ENCODE data around the gene CLEC12A.

DNA sequence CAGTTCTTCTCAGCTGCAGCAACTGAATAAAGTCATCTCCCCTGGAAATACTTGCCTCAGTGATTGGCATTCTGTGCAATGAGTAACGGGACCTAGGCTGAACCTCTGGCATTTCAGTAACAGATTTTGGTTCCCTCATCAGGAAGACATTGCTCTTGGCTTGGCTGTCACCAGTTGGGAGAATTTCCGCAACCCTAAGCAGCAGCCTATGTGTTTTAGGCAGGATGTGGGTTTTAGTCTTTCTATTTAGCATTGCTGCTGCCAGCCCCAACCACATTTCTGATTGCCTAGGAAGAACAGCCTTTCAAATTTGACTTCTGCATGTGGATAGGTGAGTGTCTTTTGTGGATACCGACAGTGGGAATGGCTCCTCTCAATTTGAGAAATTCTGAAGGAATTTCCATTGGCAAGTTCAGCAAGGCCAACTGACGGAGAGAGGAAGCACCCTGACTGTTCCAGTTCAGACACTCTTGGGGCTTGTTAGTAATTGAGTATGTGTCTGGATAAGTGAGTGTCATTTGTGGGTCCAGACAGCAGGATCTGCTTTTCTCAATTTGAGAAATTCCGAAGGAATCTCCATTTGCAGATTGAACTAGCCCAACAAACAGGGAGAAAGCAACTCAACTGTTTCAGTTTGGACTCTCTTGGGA, 20.1 kb upstream of the CLEC12A start:
- TF ChIP-seq POLR2A (IDR thresholded peaks at IDR 0.05), result no peak
- TF ChIP-seq, protein P1, sequence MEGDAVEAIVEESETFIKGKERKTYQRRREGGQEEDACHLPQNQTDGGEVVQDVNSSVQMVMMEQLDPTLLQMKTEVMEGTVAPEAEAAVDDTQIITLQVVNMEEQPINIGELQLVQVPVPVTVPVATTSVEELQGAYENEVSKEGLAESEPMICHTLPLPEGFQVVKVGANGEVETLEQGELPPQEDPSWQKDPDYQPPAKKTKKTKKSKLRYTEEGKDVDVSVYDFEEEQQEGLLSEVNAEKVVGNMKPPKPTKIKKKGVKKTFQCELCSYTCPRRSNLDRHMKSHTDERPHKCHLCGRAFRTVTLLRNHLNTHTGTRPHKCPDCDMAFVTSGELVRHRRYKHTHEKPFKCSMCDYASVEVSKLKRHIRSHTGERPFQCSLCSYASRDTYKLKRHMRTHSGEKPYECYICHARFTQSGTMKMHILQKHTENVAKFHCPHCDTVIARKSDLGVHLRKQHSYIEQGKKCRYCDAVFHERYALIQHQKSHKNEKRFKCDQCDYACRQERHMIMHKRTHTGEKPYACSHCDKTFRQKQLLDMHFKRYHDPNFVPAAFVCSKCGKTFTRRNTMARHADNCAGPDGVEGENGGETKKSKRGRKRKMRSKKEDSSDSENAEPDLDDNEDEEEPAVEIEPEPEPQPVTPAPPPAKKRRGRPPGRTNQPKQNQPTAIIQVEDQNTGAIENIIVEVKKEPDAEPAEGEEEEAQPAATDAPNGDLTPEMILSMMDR (IDR thresholded peaks at IDR 0.05), result no peak
